ENCODE measurements around the gene GP2.
A peak's percentile ranks its signal among the peaks of the same experiment; 100 is the strongest.

The GP2 gene

GRCh38 chr16:20303012-20303411 is 24.3 kb downstream of the GP2 start:
- no peak for DNase-seq

GRCh38 chr16:20302389-20302788 is 24.9 kb downstream of the GP2 start:
- no peak for DNase-seq

GRCh38 chr16:20301840-20302239 is 25.5 kb downstream of the GP2 start:
- DNase-seq = no peak

GRCh38 chr16:20300312-20301097 is 26.8 kb downstream of the GP2 start:
- peak; percentile 63 for DNase-seq

- DNase-seq = no peak
These were observed 28.9 kb downstream of the GP2 start for GRCh38 chr16:20298452-20298851.

GRCh38 chr16:20291208-20292206 is 35.8 kb downstream of the GP2 start:
- no peak for DNase-seq

GRCh38 chr16:20289571-20289970 is 37.7 kb downstream of the GP2 start:
- no peak for DNase-seq

- no peak for DNase-seq
These were observed 41.3 kb downstream of the GP2 start for GRCh38 chr16:20285993-20286499.

- DNase-seq = no peak
These were observed 47.1 kb downstream of the GP2 start for GRCh38 chr16:20280259-20280658.

- DNase-seq = no peak
These were observed 55.4 kb downstream of the GP2 start for GRCh38 chr16:20271893-20272292.

- no peak for DNase-seq
These were observed 58.9 kb downstream of the GP2 start for GRCh38 chr16:20268409-20268808.

GRCh38 chr16:20265019-20265418 is 62.3 kb downstream of the GP2 start:
- no peak for DNase-seq

GRCh38 chr16:20263138-20263855 is 64.0 kb downstream of the GP2 start:
- DNase-seq = no peak

- no peak for DNase-seq
These were observed 65.1 kb downstream of the GP2 start for GRCh38 chr16:20262248-20262647.

GRCh38 chr16:20260215-20261009 is 66.9 kb downstream of the GP2 start:
- DNase-seq = no peak

Data from NCI-H2107 (cell line).